ENCODE results near the gene ASGR1. TPM values are rescaled to one million over a fixed set of nuclear protein-coding genes. Genes with fewer than 3 reads are reported as not detected.

ASGR1 gene
- total RNA-seq, 1 donor from 2014 or later, result 2.5 TPM

GRCh38 chr17:7146115-7146514 lies 33.1 kb downstream of the ASGR1 start:
- intact Hi-C loops (cut with DNase I), result no loop called here
- DNase-seq (ENCODE audit: extremely low spot score in 2 of 2), result no peak

GRCh38 chr17:7144213-7144612 lies 35.0 kb downstream of the ASGR1 start:
- Histone ChIP-seq H3K36me3 (no peaks in the 10 kb centered on the region), H3K4me1 (no peaks in the 10 kb centered on the region), H3K4me3 (no peak overlapping the region), H3K9me3 (no peaks in the 10 kb centered on the region), H3K27ac (no peak overlapping the region), H3K27me3 (no peaks in the 10 kb centered on the region)
- no peak for TF ChIP-seq CTCF (IDR thresholded peaks at IDR 0.05)
- TF ChIP-seq POLR2AphosphoS5 (IDR thresholded peaks at IDR 0.05; ENCODE audit: insufficient read depth in 1 of 2, low read depth in 1 of 2), result no peak
- TF ChIP-seq POLR2A (IDR thresholded peaks at IDR 0.05), result no peak
- no peak for DNase-seq (ENCODE audit: extremely low spot score in 2 of 2)
- intact Hi-C loops (cut with DNase I), result no loop called here

More at GRCh38 chr17:7146115-7146514, 33.1 kb downstream of the ASGR1 start:
- Histone ChIP-seq H3K36me3 (no peaks in the 10 kb centered on the region), H3K9me3 (no peaks in the 10 kb centered on the region), H3K27ac (no peak overlapping the region), H3K4me3 (no peak overlapping the region), H3K4me1 (no peaks in the 10 kb centered on the region), H3K27me3 (no peaks in the 10 kb centered on the region)
- TF ChIP-seq POLR2A (IDR thresholded peaks at IDR 0.05) (no peak), POLR2AphosphoS5 (IDR thresholded peaks at IDR 0.05; ENCODE audit: insufficient read depth in 1 of 2, low read depth in 1 of 2) (no peak), CTCF (IDR thresholded peaks at IDR 0.05) (no peak)

GRCh38 chr17:7141824-7142223 lies 37.3 kb downstream of the ASGR1 start:
- Histone ChIP-seq H3K4me3 (no peak overlapping the region), H3K4me1 (no peaks in the 10 kb centered on the region)

GRCh38 chr17:7139400-7139799 lies 39.8 kb downstream of the ASGR1 start:
- H3K27ac ChIP-seq, result no peak overlapping the region
- intact Hi-C loops (cut with DNase I), result no loop called here

More at GRCh38 chr17:7141824-7142223, 37.3 kb downstream of the ASGR1 start:
- DNase-seq (ENCODE audit: extremely low spot score in 2 of 2), result no peak
- Histone ChIP-seq H3K27me3 (no peaks in the 10 kb centered on the region), H3K36me3 (no peaks in the 10 kb centered on the region), H3K9me3 (no peaks in the 10 kb centered on the region), H3K27ac (no peak overlapping the region)
- no peak for TF ChIP-seq CTCF (IDR thresholded peaks at IDR 0.05)
- no peak for TF ChIP-seq POLR2A (IDR thresholded peaks at IDR 0.05)
- peak in 1 of 2 donors; percentile 40 for TF ChIP-seq POLR2AphosphoS5 (IDR thresholded peaks at IDR 0.05; ENCODE audit: insufficient read depth in 1 of 2, low read depth in 1 of 2)
- intact Hi-C loops (cut with DNase I), result no loop called here

More at GRCh38 chr17:7139400-7139799, 39.8 kb downstream of the ASGR1 start:
- DNase-seq (ENCODE audit: extremely low spot score in 2 of 2), result no peak
- no peaks in the 10 kb centered on the region for H3K4me1 ChIP-seq
- no peaks in the 10 kb centered on the region for H3K36me3 ChIP-seq
- H3K4me3 ChIP-seq, result no peak overlapping the region
- no peaks in the 10 kb centered on the region for H3K27me3 ChIP-seq
- TF ChIP-seq POLR2A (IDR thresholded peaks at IDR 0.05), result no peak
- no peak for TF ChIP-seq POLR2AphosphoS5 (IDR thresholded peaks at IDR 0.05; ENCODE audit: insufficient read depth in 1 of 2, low read depth in 1 of 2)
- no peak for TF ChIP-seq CTCF (IDR thresholded peaks at IDR 0.05)
- H3K9me3 ChIP-seq, result no peaks in the 10 kb centered on the region
